SK-N-SH (cell line): Measurements from ENCODE around the gene S1PR2. TPM values are rescaled to one million over a fixed set of nuclear protein-coding genes. Genes with fewer than 3 reads are reported as not detected.

Source experiments
- CTCF ChIA-PET: fragments of 300-600, 350-600 bp; formaldehyde crosslinking; extraction: SDS; loops from one replicate; lab custom pipeline; 2021; lab: Yijun Ruan, JAX
- POLR2A ChIA-PET: fragments of 350-600 bp; sonication (Branson Sonifier 250); formaldehyde crosslinking; extraction: SDS; loops from one replicate; lab custom pipeline; 2020; ENCODE audit warnings: antibody characterized with exemption, inconsistent platforms; lab: Yijun Ruan, JAX
- DNase-seq: peaks from one replicate; pipeline ENCODE4 v3.0.0; 2012
- H2AFZ ChIP-seq: fragments of 200-600 bp; sonication (generic); 2 replicates; pipeline ENCODE4 v1.8.1; 2016; ENCODE audit warnings: antibody characterized with exemption, mild to moderate bottlenecking, low read depth
- H3F3A ChIP-seq: fragments of 200-600 bp; sonication (generic); replicated peaks from 2 replicates; pipeline ENCODE3; 2016; ENCODE audit warnings: antibody characterized with exemption, mild to moderate bottlenecking; ENCODE audit not compliant: insufficient read depth
- H3K27ac ChIP-seq, 2 experiments: fragments of 200-500 bp in 1 of 2; fragments of 200-600 bp in 1 of 2; sonication (Bioruptor generic) in 1 of 2; sonication (generic), shearing (Covaris generic) in 1 of 2; 2 replicates each; pipeline versions ENCODE4 v1.5.1 to v1.6.1; 2014 to 2016; ENCODE audit warnings: low read depth in 2 of 2, inconsistent platforms in 1 of 2, low read length in 1 of 2, mild to moderate bottlenecking in 1 of 2, mixed read lengths in 1 of 2
- H3K27me3 ChIP-seq: fragments of 200-600 bp; sonication (generic), shearing (Covaris generic); 2 replicates; pipeline ENCODE4 v1.6.1; 2016; ENCODE audit warnings: mixed run types; ENCODE audit not compliant: insufficient read depth
- H3K36me3 ChIP-seq, 2 experiments: fragments of 200-500 bp in 1 of 2; fragments of 200-600 bp in 1 of 2; sonication (Bioruptor generic) in 1 of 2; sonication (generic) in 1 of 2; replicated peaks in 1 of 2; 2 replicates each; pipeline versions ENCODE3 to v1.5.1; 2014 to 2016; ENCODE audit warnings: low read length in 1 of 2, mild to moderate bottlenecking in 1 of 2; ENCODE audit not compliant: insufficient read depth in 2 of 2, control insufficient read depth in 1 of 2
- H3K4me1 ChIP-seq, 2 experiments: fragments of 200-500 bp in 1 of 2; fragments of 200-600 bp in 1 of 2; sonication (Bioruptor generic) in 1 of 2; sonication (generic), shearing (Covaris generic) in 1 of 2; 2 replicates each; pipeline versions ENCODE4 v1.5.1 to v1.6.1; 2014 to 2016; ENCODE audit warnings: low read depth in 1 of 2, low read length in 1 of 2, mixed run types in 1 of 2; ENCODE audit not compliant: insufficient read depth in 2 of 2, control insufficient read depth in 1 of 2
- H3K4me2 ChIP-seq: fragments of 200-600 bp; sonication (generic), shearing (Covaris generic); 2 replicates; pipeline ENCODE4 v1.6.1; 2017; ENCODE audit warnings: mixed run types
- H3K4me3 ChIP-seq, 2 experiments: fragments of 200-500 bp in 1 of 2; fragments of 200-600 bp in 1 of 2; sonication (Bioruptor generic) in 1 of 2; sonication (generic), shearing (Covaris generic) in 1 of 2; 2 replicates each; pipeline versions ENCODE4 v1.5.1 to v1.8.1; 2014 to 2016; ENCODE audit warnings: low read depth in 2 of 2, inconsistent platforms in 1 of 2, low read length in 1 of 2, mild to moderate bottlenecking in 1 of 2, mixed read lengths in 1 of 2, moderate library complexity in 1 of 2
- H3K79me2 ChIP-seq: fragments of 200-600 bp; sonication (generic); 2 replicates; pipeline ENCODE4 v1.8.1; 2017; ENCODE audit warnings: mild to moderate bottlenecking; ENCODE audit not compliant: insufficient read depth
- H3K9ac ChIP-seq: fragments of 200-600 bp; sonication (generic); 2 replicates; pipeline ENCODE4 v1.6.1; 2017; ENCODE audit warnings: mixed run types
- H3K9me2 ChIP-seq: fragments of 200-600 bp; sonication (generic); 2 replicates; pipeline ENCODE4 v1.6.1; 2017; ENCODE audit warnings: mixed run types
- H3K9me3 ChIP-seq: fragments of 200-600 bp; sonication (generic); 2 replicates; pipeline ENCODE4 v1.6.1; 2017; ENCODE audit warnings: mixed run types, mild to moderate bottlenecking, moderate library complexity
- H4K20me1 ChIP-seq: fragments of 200-600 bp; sonication (generic); 2 replicates; pipeline ENCODE4 v1.6.1; 2017; ENCODE audit warnings: mild to moderate bottlenecking, mixed run types; ENCODE audit not compliant: insufficient read depth
- ELF1 ChIP-seq: IDR thresholded peaks from 2 replicates; pipeline ENCODE4 v1.4.0; 2012
- EP300 ChIP-seq, 2 experiments: IDR thresholded peaks; 2 replicates each; pipeline versions ENCODE4 v1.4.0 to v1.6.1; 2012; ENCODE audit warnings: borderline replicate concordance in 1 of 2, low read depth in 1 of 2, low read length in 1 of 2
- FOSL2 ChIP-seq: IDR thresholded peaks from 2 replicates; pipeline ENCODE4 v1.4.0; 2012; ENCODE audit warnings: low read depth, mild to moderate bottlenecking, moderate library complexity, borderline replicate concordance
- FOXJ3 ChIP-seq: sonication (generic); formaldehyde crosslinking; IDR thresholded peaks from 2 replicates; pipeline ENCODE4 v1.5.1; 2020; ENCODE audit warnings: mild to moderate bottlenecking, missing genetic modification reagents
- MXI1 ChIP-seq: IDR thresholded peaks from 2 replicates; pipeline ENCODE4 v1.6.1; 2012; ENCODE audit warnings: mild to moderate bottlenecking, low read depth, low read length, improper control_type of control experiment
- NRF1 ChIP-seq: IDR thresholded peaks from 2 replicates; pipeline ENCODE4 v1.6.1; 2012; ENCODE audit warnings: low read depth, mild to moderate bottlenecking, low read length
- POLR2AphosphoS5 ChIP-seq: IDR thresholded peaks from 2 replicates; pipeline ENCODE4 v1.6.1; 2012; ENCODE audit warnings: low read depth, low read length
- RAD21 ChIP-seq: IDR thresholded peaks from 2 replicates; pipeline ENCODE4 v1.6.1; 2012; ENCODE audit warnings: mild to moderate bottlenecking, low read length
- SIN3A ChIP-seq: IDR thresholded peaks from 2 replicates; pipeline ENCODE4 v1.6.1; 2012; ENCODE audit warnings: low read depth, mild to moderate bottlenecking, low read length, moderate library complexity, borderline replicate concordance
- YY1 ChIP-seq: IDR thresholded peaks from 2 replicates; pipeline ENCODE4 v1.4.0; 2012; ENCODE audit warnings: low read depth, mild to moderate bottlenecking
- WGBS: methylation state at CpG from one replicate; pipeline ENCODE4 v1.1.6; 2017; ENCODE audit warnings: low lambda C conversion rate; 5-methylcytosine and 5-hydroxymethylcytosine counted together
- polyA plus RNA-seq, 3 experiments: library from polyadenylated mRNA; depleted of rRNA; stranded (reverse); fragments of >200 nt; gene quantifications; 2 replicates each; pipeline ENCODE4 v1.2.3, GENCODE V29; 2012
- TF ChIP-seq, protein P1 (sequence below): fragments of 150-350 bp; IDR thresholded peaks from 2 replicates; pipeline ENCODE4 v1.6.1; 2017; ENCODE audit warnings: antibody characterized with exemption, low read length, low read depth, borderline replicate concordance
- TF ChIP-seq, protein P2 (sequence below): IDR thresholded peaks from 2 replicates; pipeline ENCODE4; 2012
- TF ChIP-seq, protein P3 (sequence below): fragments of 200-600 bp; sonication (generic); IDR thresholded peaks from 2 replicates; pipeline ENCODE4 v1.6.1; 2017; ENCODE audit warnings: antibody characterized with exemption, mild to moderate bottlenecking, moderate library complexity
- TF ChIP-seq, protein P4 (sequence below): IDR thresholded peaks from 2 replicates; pipeline ENCODE4 v1.6.1; 2012; ENCODE audit warnings: mild to moderate bottlenecking, low read depth, low read length, moderate library complexity
- TF ChIP-seq, protein P5 (sequence below): IDR thresholded peaks from 2 replicates; pipeline ENCODE4 v1.4.0; 2012; ENCODE audit warnings: low read depth, borderline replicate concordance

The S1PR2 gene
- polyA plus RNA-seq, 1 of the 3 experiments (the other 2 are of a cell fraction): 3.6 TPM

DNA sequence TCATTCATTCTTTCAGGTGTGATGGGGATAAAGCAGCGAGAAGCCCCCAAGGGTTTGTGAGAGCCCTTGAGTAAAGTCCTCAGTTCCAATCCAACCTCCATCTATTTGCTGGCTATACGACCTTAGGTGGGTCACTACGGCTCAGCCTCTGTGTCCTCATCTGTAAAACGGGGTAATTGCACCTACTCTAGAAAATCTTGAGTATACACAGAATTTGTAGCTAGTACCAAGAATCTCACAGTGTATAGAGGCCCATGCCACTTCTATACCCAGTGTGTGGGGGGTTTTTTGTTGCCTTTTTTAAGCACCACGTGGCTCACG is 36.0 kb downstream of the S1PR2 start:
- Histone ChIP-seq H3K79me2 (peaks cover 43% of the 10 kb centered on the region), H4K20me1 (peaks cover 23% of the 10 kb centered on the region; the same call in 1 of the 2 replicates), H3K36me3 (peaks cover 0 to 9% of the 10 kb centered on the region in 2 experiments), H3K9ac (no peak overlapping the region), H3F3A (peaks cover 17% of the 10 kb centered on the region), H3K4me3 (peak overlapping the region; percentile 61 to 82), H3K4me2 (peak overlapping the region; percentile 91), H2AFZ (peak overlapping the region; percentile 93), H3K9me3 (no peaks in the 10 kb centered on the region), H3K9me2 (no peaks in the 10 kb centered on the region)
- CTCF ChIA-PET: interaction anchor here (0.9 to 1.9 kb wide), 4 partner anchors 36 to 264 kb away, joined by 3 to 13 read pairs (median 4); partner anchors contain the start of gene S1PR2
- DNase-seq: no peak
- TF ChIP-seq, protein P1, sequence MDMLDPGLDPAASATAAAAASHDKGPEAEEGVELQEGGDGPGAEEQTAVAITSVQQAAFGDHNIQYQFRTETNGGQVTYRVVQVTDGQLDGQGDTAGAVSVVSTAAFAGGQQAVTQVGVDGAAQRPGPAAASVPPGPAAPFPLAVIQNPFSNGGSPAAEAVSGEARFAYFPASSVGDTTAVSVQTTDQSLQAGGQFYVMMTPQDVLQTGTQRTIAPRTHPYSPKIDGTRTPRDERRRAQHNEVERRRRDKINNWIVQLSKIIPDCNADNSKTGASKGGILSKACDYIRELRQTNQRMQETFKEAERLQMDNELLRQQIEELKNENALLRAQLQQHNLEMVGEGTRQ: no peak
- TF ChIP-seq, protein P2, sequence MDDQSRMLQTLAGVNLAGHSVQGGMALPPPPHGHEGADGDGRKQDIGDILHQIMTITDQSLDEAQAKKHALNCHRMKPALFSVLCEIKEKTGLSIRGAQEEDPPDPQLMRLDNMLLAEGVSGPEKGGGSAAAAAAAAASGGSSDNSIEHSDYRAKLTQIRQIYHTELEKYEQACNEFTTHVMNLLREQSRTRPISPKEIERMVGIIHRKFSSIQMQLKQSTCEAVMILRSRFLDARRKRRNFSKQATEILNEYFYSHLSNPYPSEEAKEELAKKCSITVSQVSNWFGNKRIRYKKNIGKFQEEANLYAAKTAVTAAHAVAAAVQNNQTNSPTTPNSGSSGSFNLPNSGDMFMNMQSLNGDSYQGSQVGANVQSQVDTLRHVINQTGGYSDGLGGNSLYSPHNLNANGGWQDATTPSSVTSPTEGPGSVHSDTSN: no peak
- TF ChIP-seq MXI1 (no peak), RAD21 (no peak), ELF1 (no peak), NRF1 (no peak), EP300 (IDR thresholded peaks at IDR 0.05; ENCODE audit: borderline replicate concordance in 1 of 2, low read depth in 1 of 2, low read length in 1 of 2) (no peak), SIN3A (no peak)
- TF ChIP-seq, all 33 proteins: peak for 0
- H3K27me3 ChIP-seq: no peaks in the 10 kb centered on the region
- peaks cover 7 to 15% of the 10 kb centered on the region in 2 experiments; a peak in 2 of 4 replicates for H3K4me1 ChIP-seq
- WGBS: 54% methylated on average over 6 of the region's 6 CpGs
- POLR2A ChIA-PET: interaction anchor here (0.6 to 1.7 kb wide), 7 partner anchors 11 to 368 kb away, joined by 3 to 5 read pairs (median 4); partner anchors contain the start of gene UBL5
- peak overlapping the region; percentile 56 to 71; a peak in 3 of 4 replicates for H3K27ac ChIP-seq

DNA sequence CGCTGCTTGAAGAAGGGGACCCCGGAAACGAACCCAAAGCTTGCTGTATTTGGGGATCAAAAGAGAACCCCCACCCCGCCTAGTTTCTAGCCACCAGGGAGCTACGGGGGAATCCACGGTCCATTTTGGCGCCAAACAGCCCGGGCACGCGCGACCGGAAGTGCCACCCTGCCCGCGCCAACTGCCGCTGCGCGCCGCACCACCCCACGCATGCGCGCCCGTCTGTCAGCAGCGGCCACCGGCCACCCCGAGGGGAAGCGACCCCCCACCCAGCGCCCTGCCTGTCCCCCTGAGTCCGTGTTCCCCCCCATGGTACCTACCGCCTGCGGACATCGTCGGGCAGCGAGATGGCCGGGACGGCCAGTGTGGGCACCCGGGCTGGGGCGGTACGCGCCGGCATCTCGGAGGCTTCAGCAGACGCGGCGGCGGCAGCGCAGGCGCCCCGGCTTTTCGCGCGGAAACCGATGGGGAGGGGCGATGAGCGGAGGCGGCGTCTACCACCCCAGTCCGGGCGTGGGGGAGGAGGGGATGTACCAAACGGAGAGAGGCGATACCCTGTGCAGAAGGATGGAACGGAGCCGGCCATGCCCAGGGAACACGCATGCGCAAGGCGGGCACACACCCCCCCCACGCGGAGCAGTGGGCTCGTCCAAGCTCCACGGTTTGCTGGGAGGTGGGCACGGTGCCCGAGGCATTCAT is 36.5 kb downstream of the S1PR2 start, which contains the start of gene DNMT1:
TSS of gene DNMT1 (minus strand) at position 454 of the 699 bp plus-strand sequence. CDS start at position 400, 54 bp downstream.
- peak; percentile 100 for DNase-seq
- Histone ChIP-seq H3K4me1 (peaks cover 7 to 15% of the 10 kb centered on the region in 2 experiments; a peak in 2 of 4 replicates), H3K9ac (peak within 1 kb of the TSS; percentile 84), H3K27me3 (no peaks in the 10 kb centered on the region), H3K79me2 (peaks cover 49% of the 10 kb centered on the region), H4K20me1 (peaks cover 28% of the 10 kb centered on the region; the same call in 1 of the 2 replicates), H3K9me3 (no peaks in the 10 kb centered on the region), H3K27ac (peak within 1 kb of the TSS; percentile 71 to 80), H3F3A (peaks cover 17% of the 10 kb centered on the region), H3K4me3 (peak within 1 kb of the TSS; percentile 61 to 82), H3K36me3 (peaks cover 0 to 13% of the 10 kb centered on the region in 2 experiments), H3K4me2 (peak within 1 kb of the TSS; percentile 91), H2AFZ (peak within 1 kb of the TSS; percentile 93), H3K9me2 (no peaks in the 10 kb centered on the region)
- ChIA-PET POLR2A (interaction anchor here (0.5 to 1.7 kb wide), 11 partner anchors 12 to 367 kb away, joined by 3 to 5 read pairs (median 3); partner anchors contain the start of gene UBL5), CTCF (interaction anchor here (0.7 to 1.9 kb wide), 6 partner anchors 33 to 264 kb away, joined by 3 to 13 read pairs (median 3); partner anchors contain the start of gene S1PR2)
- 2% methylated on average over 30 of the region's 71 CpGs for WGBS
- TF ChIP-seq, protein P3, sequence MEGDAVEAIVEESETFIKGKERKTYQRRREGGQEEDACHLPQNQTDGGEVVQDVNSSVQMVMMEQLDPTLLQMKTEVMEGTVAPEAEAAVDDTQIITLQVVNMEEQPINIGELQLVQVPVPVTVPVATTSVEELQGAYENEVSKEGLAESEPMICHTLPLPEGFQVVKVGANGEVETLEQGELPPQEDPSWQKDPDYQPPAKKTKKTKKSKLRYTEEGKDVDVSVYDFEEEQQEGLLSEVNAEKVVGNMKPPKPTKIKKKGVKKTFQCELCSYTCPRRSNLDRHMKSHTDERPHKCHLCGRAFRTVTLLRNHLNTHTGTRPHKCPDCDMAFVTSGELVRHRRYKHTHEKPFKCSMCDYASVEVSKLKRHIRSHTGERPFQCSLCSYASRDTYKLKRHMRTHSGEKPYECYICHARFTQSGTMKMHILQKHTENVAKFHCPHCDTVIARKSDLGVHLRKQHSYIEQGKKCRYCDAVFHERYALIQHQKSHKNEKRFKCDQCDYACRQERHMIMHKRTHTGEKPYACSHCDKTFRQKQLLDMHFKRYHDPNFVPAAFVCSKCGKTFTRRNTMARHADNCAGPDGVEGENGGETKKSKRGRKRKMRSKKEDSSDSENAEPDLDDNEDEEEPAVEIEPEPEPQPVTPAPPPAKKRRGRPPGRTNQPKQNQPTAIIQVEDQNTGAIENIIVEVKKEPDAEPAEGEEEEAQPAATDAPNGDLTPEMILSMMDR: no peak
- TF ChIP-seq FOXJ3 (CRISPR knock-in tag): no peak
- TF ChIP-seq, protein P4, sequence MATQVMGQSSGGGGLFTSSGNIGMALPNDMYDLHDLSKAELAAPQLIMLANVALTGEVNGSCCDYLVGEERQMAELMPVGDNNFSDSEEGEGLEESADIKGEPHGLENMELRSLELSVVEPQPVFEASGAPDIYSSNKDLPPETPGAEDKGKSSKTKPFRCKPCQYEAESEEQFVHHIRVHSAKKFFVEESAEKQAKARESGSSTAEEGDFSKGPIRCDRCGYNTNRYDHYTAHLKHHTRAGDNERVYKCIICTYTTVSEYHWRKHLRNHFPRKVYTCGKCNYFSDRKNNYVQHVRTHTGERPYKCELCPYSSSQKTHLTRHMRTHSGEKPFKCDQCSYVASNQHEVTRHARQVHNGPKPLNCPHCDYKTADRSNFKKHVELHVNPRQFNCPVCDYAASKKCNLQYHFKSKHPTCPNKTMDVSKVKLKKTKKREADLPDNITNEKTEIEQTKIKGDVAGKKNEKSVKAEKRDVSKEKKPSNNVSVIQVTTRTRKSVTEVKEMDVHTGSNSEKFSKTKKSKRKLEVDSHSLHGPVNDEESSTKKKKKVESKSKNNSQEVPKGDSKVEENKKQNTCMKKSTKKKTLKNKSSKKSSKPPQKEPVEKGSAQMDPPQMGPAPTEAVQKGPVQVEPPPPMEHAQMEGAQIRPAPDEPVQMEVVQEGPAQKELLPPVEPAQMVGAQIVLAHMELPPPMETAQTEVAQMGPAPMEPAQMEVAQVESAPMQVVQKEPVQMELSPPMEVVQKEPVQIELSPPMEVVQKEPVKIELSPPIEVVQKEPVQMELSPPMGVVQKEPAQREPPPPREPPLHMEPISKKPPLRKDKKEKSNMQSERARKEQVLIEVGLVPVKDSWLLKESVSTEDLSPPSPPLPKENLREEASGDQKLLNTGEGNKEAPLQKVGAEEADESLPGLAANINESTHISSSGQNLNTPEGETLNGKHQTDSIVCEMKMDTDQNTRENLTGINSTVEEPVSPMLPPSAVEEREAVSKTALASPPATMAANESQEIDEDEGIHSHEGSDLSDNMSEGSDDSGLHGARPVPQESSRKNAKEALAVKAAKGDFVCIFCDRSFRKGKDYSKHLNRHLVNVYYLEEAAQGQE: 0 out of 2 replicates have a peak, but pooled peaks have one; percentile 19
- TF ChIP-seq, protein P5, sequence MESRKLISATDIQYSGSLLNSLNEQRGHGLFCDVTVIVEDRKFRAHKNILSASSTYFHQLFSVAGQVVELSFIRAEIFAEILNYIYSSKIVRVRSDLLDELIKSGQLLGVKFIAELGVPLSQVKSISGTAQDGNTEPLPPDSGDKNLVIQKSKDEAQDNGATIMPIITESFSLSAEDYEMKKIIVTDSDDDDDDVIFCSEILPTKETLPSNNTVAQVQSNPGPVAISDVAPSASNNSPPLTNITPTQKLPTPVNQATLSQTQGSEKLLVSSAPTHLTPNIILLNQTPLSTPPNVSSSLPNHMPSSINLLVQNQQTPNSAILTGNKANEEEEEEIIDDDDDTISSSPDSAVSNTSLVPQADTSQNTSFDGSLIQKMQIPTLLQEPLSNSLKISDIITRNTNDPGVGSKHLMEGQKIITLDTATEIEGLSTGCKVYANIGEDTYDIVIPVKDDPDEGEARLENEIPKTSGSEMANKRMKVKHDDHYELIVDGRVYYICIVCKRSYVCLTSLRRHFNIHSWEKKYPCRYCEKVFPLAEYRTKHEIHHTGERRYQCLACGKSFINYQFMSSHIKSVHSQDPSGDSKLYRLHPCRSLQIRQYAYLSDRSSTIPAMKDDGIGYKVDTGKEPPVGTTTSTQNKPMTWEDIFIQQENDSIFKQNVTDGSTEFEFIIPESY: no peak
- peak; percentile 90; the same call in 1 of the 2 replicates for TF ChIP-seq SIN3A
- TF ChIP-seq EP300 (IDR thresholded peaks at IDR 0.05; ENCODE audit: borderline replicate concordance in 1 of 2, low read depth in 1 of 2, low read length in 1 of 2): peak in 1 of 2 experiments; percentile 70; a peak in 1 of 4 replicates
- no peak for TF ChIP-seq YY1
- TF ChIP-seq FOSL2: no peak
- TF ChIP-seq POLR2AphosphoS5: peak; percentile 93
